SK-N-SH (cell line): Measurements from ENCODE around the gene KCNIP4. TPM values are rescaled to one million over a fixed set of nuclear protein-coding genes. Genes with fewer than 3 reads are reported as not detected.

Experiments used
- CTCF ChIA-PET: fragments of 300-600, 350-600 bp; formaldehyde crosslinking; extraction: SDS; loops from one replicate; lab custom pipeline; 2021; lab: Yijun Ruan, JAX
- POLR2A ChIA-PET: fragments of 350-600 bp; sonication (Branson Sonifier 250); formaldehyde crosslinking; extraction: SDS; loops from one replicate; lab custom pipeline; 2020; ENCODE audit warnings: antibody characterized with exemption, inconsistent platforms; lab: Yijun Ruan, JAX
- DNase-seq: peaks from one replicate; pipeline ENCODE4 v3.0.0; 2012
- H2AFZ ChIP-seq: fragments of 200-600 bp; sonication (generic); 2 replicates; pipeline ENCODE4 v1.8.1; 2016; ENCODE audit warnings: antibody characterized with exemption, mild to moderate bottlenecking, low read depth
- H3F3A ChIP-seq: fragments of 200-600 bp; sonication (generic); replicated peaks from 2 replicates; pipeline ENCODE3; 2016; ENCODE audit warnings: antibody characterized with exemption, mild to moderate bottlenecking; ENCODE audit not compliant: insufficient read depth
- H3K27ac ChIP-seq, 2 experiments: fragments of 200-500 bp in 1 of 2; fragments of 200-600 bp in 1 of 2; sonication (Bioruptor generic) in 1 of 2; sonication (generic), shearing (Covaris generic) in 1 of 2; 2 replicates each; pipeline versions ENCODE4 v1.5.1 to v1.6.1; 2014 to 2016; ENCODE audit warnings: low read depth in 2 of 2, inconsistent platforms in 1 of 2, low read length in 1 of 2, mild to moderate bottlenecking in 1 of 2, mixed read lengths in 1 of 2
- H3K27me3 ChIP-seq: fragments of 200-600 bp; sonication (generic), shearing (Covaris generic); 2 replicates; pipeline ENCODE4 v1.6.1; 2016; ENCODE audit warnings: mixed run types; ENCODE audit not compliant: insufficient read depth
- H3K36me3 ChIP-seq, 2 experiments: fragments of 200-500 bp in 1 of 2; fragments of 200-600 bp in 1 of 2; sonication (Bioruptor generic) in 1 of 2; sonication (generic) in 1 of 2; replicated peaks in 1 of 2; 2 replicates each; pipeline versions ENCODE3 to v1.5.1; 2014 to 2016; ENCODE audit warnings: low read length in 1 of 2, mild to moderate bottlenecking in 1 of 2; ENCODE audit not compliant: insufficient read depth in 2 of 2, control insufficient read depth in 1 of 2
- H3K4me1 ChIP-seq, 2 experiments: fragments of 200-500 bp in 1 of 2; fragments of 200-600 bp in 1 of 2; sonication (Bioruptor generic) in 1 of 2; sonication (generic), shearing (Covaris generic) in 1 of 2; 2 replicates each; pipeline versions ENCODE4 v1.5.1 to v1.6.1; 2014 to 2016; ENCODE audit warnings: low read depth in 1 of 2, low read length in 1 of 2, mixed run types in 1 of 2; ENCODE audit not compliant: insufficient read depth in 2 of 2, control insufficient read depth in 1 of 2
- H3K4me2 ChIP-seq: fragments of 200-600 bp; sonication (generic), shearing (Covaris generic); 2 replicates; pipeline ENCODE4 v1.6.1; 2017; ENCODE audit warnings: mixed run types
- H3K4me3 ChIP-seq, 2 experiments: fragments of 200-500 bp in 1 of 2; fragments of 200-600 bp in 1 of 2; sonication (Bioruptor generic) in 1 of 2; sonication (generic), shearing (Covaris generic) in 1 of 2; 2 replicates each; pipeline versions ENCODE4 v1.5.1 to v1.8.1; 2014 to 2016; ENCODE audit warnings: low read depth in 2 of 2, inconsistent platforms in 1 of 2, low read length in 1 of 2, mild to moderate bottlenecking in 1 of 2, mixed read lengths in 1 of 2, moderate library complexity in 1 of 2
- H3K79me2 ChIP-seq: fragments of 200-600 bp; sonication (generic); 2 replicates; pipeline ENCODE4 v1.8.1; 2017; ENCODE audit warnings: mild to moderate bottlenecking; ENCODE audit not compliant: insufficient read depth
- H3K9ac ChIP-seq: fragments of 200-600 bp; sonication (generic); 2 replicates; pipeline ENCODE4 v1.6.1; 2017; ENCODE audit warnings: mixed run types
- H3K9me2 ChIP-seq: fragments of 200-600 bp; sonication (generic); 2 replicates; pipeline ENCODE4 v1.6.1; 2017; ENCODE audit warnings: mixed run types
- H3K9me3 ChIP-seq: fragments of 200-600 bp; sonication (generic); 2 replicates; pipeline ENCODE4 v1.6.1; 2017; ENCODE audit warnings: mixed run types, mild to moderate bottlenecking, moderate library complexity
- H4K20me1 ChIP-seq: fragments of 200-600 bp; sonication (generic); 2 replicates; pipeline ENCODE4 v1.6.1; 2017; ENCODE audit warnings: mild to moderate bottlenecking, mixed run types; ENCODE audit not compliant: insufficient read depth
- EP300 ChIP-seq, 2 experiments: IDR thresholded peaks; 2 replicates each; pipeline versions ENCODE4 v1.4.0 to v1.6.1; 2012; ENCODE audit warnings: borderline replicate concordance in 1 of 2, low read depth in 1 of 2, low read length in 1 of 2
- EZH2phosphoT487 ChIP-seq: fragments of 200-600 bp; sonication (generic); IDR thresholded peaks from 2 replicates; pipeline ENCODE4 v1.6.1; 2017; ENCODE audit warnings: low read depth, mixed run types, mild to moderate bottlenecking, antibody characterized with exemption, moderate library complexity, borderline replicate concordance
- GATA2 ChIP-seq: sonication (generic); formaldehyde crosslinking; IDR thresholded peaks from 2 replicates; pipeline ENCODE4 v1.5.0; 2020; ENCODE audit warnings: mild to moderate bottlenecking, missing genetic modification reagents
- IRF3 ChIP-seq: fragments of 150-350 bp; IDR thresholded peaks from 2 replicates; pipeline ENCODE4 v1.6.1; 2016; ENCODE audit warnings: mild to moderate bottlenecking, low read depth, low read length
- NFIC ChIP-seq: IDR thresholded peaks from 2 replicates; pipeline ENCODE4 v1.4.0; 2012; ENCODE audit warnings: borderline replicate concordance
- PBX3 ChIP-seq: IDR thresholded peaks from 2 replicates; pipeline ENCODE4; 2012
- POLR2AphosphoS5 ChIP-seq: IDR thresholded peaks from 2 replicates; pipeline ENCODE4 v1.6.1; 2012; ENCODE audit warnings: low read depth, low read length
- RAD21 ChIP-seq: IDR thresholded peaks from 2 replicates; pipeline ENCODE4 v1.6.1; 2012; ENCODE audit warnings: mild to moderate bottlenecking, low read length
- RFX5 ChIP-seq: IDR thresholded peaks from 2 replicates; pipeline ENCODE4 v1.6.1; 2012; ENCODE audit warnings: mild to moderate bottlenecking, improper control_type of control experiment, low read length
- ZBTB33 ChIP-seq: IDR thresholded peaks from 2 replicates; pipeline ENCODE4 v1.4.0; 2012; ENCODE audit warnings: low read depth, borderline replicate concordance
- WGBS: methylation state at CpG from one replicate; pipeline ENCODE4 v1.1.6; 2017; ENCODE audit warnings: low lambda C conversion rate; 5-methylcytosine and 5-hydroxymethylcytosine counted together
- polyA plus RNA-seq, 3 experiments: library from polyadenylated mRNA; depleted of rRNA; stranded (reverse); fragments of >200 nt; gene quantifications; 2 replicates each; pipeline ENCODE4 v1.2.3, GENCODE V29; 2012

Gene KCNIP4
- polyA plus RNA-seq, 1 of the 3 experiments (the other 2 are of a cell fraction): 0.18 TPM

GRCh38 chr4:21898101-21898500 lies 50.5 kb downstream of the KCNIP4 start:
- Histone ChIP-seq H3K9ac (no peak overlapping the region), H3K4me1 (no peaks in the 10 kb centered on the region), H4K20me1 (no peaks in the 10 kb centered on the region), H3F3A (peaks cover 8% of the 10 kb centered on the region), H3K36me3 (peaks cover 0 to 4% of the 10 kb centered on the region in 2 experiments), H3K9me3 (peaks cover 7% of the 10 kb centered on the region; the same call in 1 of the 2 replicates), H3K27me3 (no peaks in the 10 kb centered on the region), H3K4me3 (no peak overlapping the region), H3K9me2 (no peaks in the 10 kb centered on the region), H3K4me2 (no peak overlapping the region), H3K27ac (no peak overlapping the region), H2AFZ (no peak overlapping the region), H3K79me2 (no peaks in the 10 kb centered on the region)
- WGBS: 0% methylated on average over 1 of the region's 2 CpGs
- ChIA-PET POLR2A (no interaction called here), CTCF (no interaction called here)
- TF ChIP-seq ZBTB33 (no peak), IRF3 (no peak), RAD21 (no peak), EP300 (IDR thresholded peaks at IDR 0.05; ENCODE audit: borderline replicate concordance in 1 of 2, low read depth in 1 of 2, low read length in 1 of 2) (no peak)
- DNase-seq: no peak

GRCh38 chr4:21896767-21897166 lies 51.8 kb downstream of the KCNIP4 start:
- POLR2A ChIA-PET: no interaction called here
- Histone ChIP-seq H3F3A (peaks cover 8% of the 10 kb centered on the region), H2AFZ (no peak overlapping the region), H3K4me1 (no peaks in the 10 kb centered on the region), H3K4me2 (no peak overlapping the region), H3K4me3 (no peak overlapping the region), H4K20me1 (no peaks in the 10 kb centered on the region), H3K79me2 (no peaks in the 10 kb centered on the region), H3K9me3 (peaks cover 7% of the 10 kb centered on the region; the same call in 1 of the 2 replicates), H3K27me3 (no peaks in the 10 kb centered on the region), H3K27ac (no peak overlapping the region), H3K9me2 (no peaks in the 10 kb centered on the region), H3K36me3 (peaks cover 0 to 4% of the 10 kb centered on the region in 2 experiments), H3K9ac (no peak overlapping the region)
- no peak for DNase-seq
- no peak for TF ChIP-seq PBX3
- no peak for TF ChIP-seq GATA2 (CRISPR knock-in tag)
- no peak for TF ChIP-seq EZH2phosphoT487
- no peak for TF ChIP-seq POLR2AphosphoS5
- no peak for TF ChIP-seq RFX5
- no peak for TF ChIP-seq NFIC
- CTCF ChIA-PET: no interaction called here
- WGBS: 52% methylated on average over 2 of the region's 2 CpGs
